Endothelial cell of umbilical vein (primary cell): ENCODE data around the gene GRID2. TPM values are rescaled to one million over a fixed set of nuclear protein-coding genes. Genes with fewer than 3 reads are reported as not detected.

Experiments used
- BruUV-seq: library from RNA; stranded (reverse); fragments of 400-500 nt; replicated peaks from 2 replicates; lab custom pipeline; 2021; lab: Mats Ljungman, UMichigan
- CTCF ChIA-PET: fragments of 300-600, 350-600 bp; sonication (Branson Sonifier 250); formaldehyde crosslinking; loops from one replicate; lab custom pipeline; 2021; ENCODE audit warnings: antibody characterized with exemption, inconsistent platforms; lab: Charles Lee
- POLR2A ChIA-PET: fragments of 300-600, 350-600 bp; sonication (Branson Sonifier 250); formaldehyde crosslinking; loops from one replicate; lab custom pipeline; 2021; ENCODE audit warnings: antibody characterized with exemption, inconsistent platforms; lab: Charles Lee
- DNase-seq: peaks from one replicate; pipeline ENCODE4 v3.0.0-alpha.2; 2011; ENCODE audit warnings: low read depth, low spot score
- FAIRE-seq: peaks from 2 replicates; lab custom pipeline; 2011; peaks lifted over from hg19 to GRCh38; lab: Jason Lieb, UNC
- H2AFZ ChIP-seq: 2 replicates; pipeline ENCODE4 v1.6.0; 2012; ENCODE audit warnings: low read depth, low read length, control low read depth, inconsistent platforms
- H3K27ac ChIP-seq: 2 replicates; pipeline ENCODE4 v1.5.1; 2011; ENCODE audit warnings: low read depth, mild to moderate bottlenecking, control low read depth, low read length, moderate library complexity; ENCODE audit not compliant: insufficient read depth
- H3K27me3 ChIP-seq, 2 experiments: 2 replicates each; pipeline versions ENCODE4 v1.6.0 to v1.6.1; 2011; ENCODE audit warnings: low read length in 2 of 2, mixed read lengths in 1 of 2; ENCODE audit not compliant: control insufficient read depth in 2 of 2, insufficient read depth in 2 of 2
- H3K36me3 ChIP-seq, 2 experiments: 2 replicates in 1 of 2; 3 replicates in 1 of 2; pipeline ENCODE4 v1.5.1; 2011; ENCODE audit warnings: low read length in 2 of 2, mild to moderate bottlenecking in 1 of 2, moderate library complexity in 1 of 2; ENCODE audit not compliant: control insufficient read depth in 2 of 2, insufficient read depth in 2 of 2; ENCODE audit errors: extremely low read depth in 1 of 2
- H3K4me1 ChIP-seq: 3 replicates; pipeline ENCODE4 v1.5.1; 2011; ENCODE audit warnings: mild to moderate bottlenecking, low read length; ENCODE audit not compliant: control insufficient read depth, insufficient read depth; ENCODE audit errors: extremely low read depth
- H3K4me2 ChIP-seq: 2 replicates; pipeline ENCODE4 v1.6.1; 2011; ENCODE audit warnings: low read length, control low read depth, mixed read lengths; ENCODE audit not compliant: insufficient read depth
- H3K4me3 ChIP-seq, 3 experiments: fragments of 200-600 bp in 1 of 3; sonication (generic), shearing (Covaris generic) in 1 of 3; replicated peaks in 1 of 3; 2 replicates each; pipeline ENCODE4 v1.5.1; 2011 to 2016; ENCODE audit warnings: control low read depth in 3 of 3, low read length in 3 of 3, mild to moderate bottlenecking in 2 of 3, inconsistent platforms in 1 of 3, low read depth in 1 of 3, moderate library complexity in 1 of 3; ENCODE audit not compliant: insufficient read depth in 1 of 3
- H3K79me2 ChIP-seq: 2 replicates; pipeline ENCODE4 v1.6.0; 2012; ENCODE audit warnings: low read length, inconsistent platforms; ENCODE audit not compliant: control insufficient read depth, insufficient read depth
- H3K9ac ChIP-seq: replicated peaks from 2 replicates; pipeline ENCODE3; 2011; ENCODE audit warnings: low read length, control low read depth; ENCODE audit not compliant: insufficient read depth; ENCODE audit errors: extremely low read depth
- H3K9me1 ChIP-seq: replicated peaks from 3 replicates; pipeline ENCODE4 v1.6.0; 2011; ENCODE audit warnings: mild to moderate bottlenecking, low read length; ENCODE audit not compliant: control insufficient read depth, insufficient read depth; ENCODE audit errors: extremely low read depth
- H3K9me3 ChIP-seq: replicated peaks from 2 replicates; pipeline ENCODE4 v1.5.1; 2012; ENCODE audit warnings: low read length, inconsistent platforms; ENCODE audit not compliant: control insufficient read depth, insufficient read depth
- H4K20me1 ChIP-seq: replicated peaks from 2 replicates; pipeline ENCODE3; 2011; ENCODE audit warnings: mild to moderate bottlenecking, low read length; ENCODE audit not compliant: control insufficient read depth, insufficient read depth; ENCODE audit errors: extremely low read depth
- CTCF ChIP-seq, 2 donors: IDR thresholded peaks; 1 replicate in 1 of 2; 2 replicates in 1 of 2; pipeline ENCODE4 v1.5.1; 2011; ENCODE audit warnings: low read length in 2 of 2, mild to moderate bottlenecking in 2 of 2, moderate library complexity in 2 of 2, control low read depth in 1 of 2, inconsistent platforms in 1 of 2, low read depth in 1 of 2; ENCODE audit not compliant: insufficient read depth in 1 of 2; ENCODE audit errors: extremely low read depth in 1 of 2
- EZH2 ChIP-seq: IDR thresholded peaks from 2 replicates; pipeline ENCODE4 v1.6.1; 2012; ENCODE audit warnings: borderline replicate concordance, low read depth, mild to moderate bottlenecking, moderate library complexity, low read length, inconsistent platforms; ENCODE audit not compliant: severe bottlenecking
- FOS ChIP-seq: IDR thresholded peaks from 2 replicates; pipeline ENCODE4 v1.6.1; 2011; ENCODE audit warnings: mild to moderate bottlenecking, low read length, moderate library complexity, borderline replicate concordance; ENCODE audit not compliant: insufficient read depth
- GATA2 ChIP-seq: IDR thresholded peaks from 2 replicates; pipeline ENCODE4 v1.7.0; 2011; ENCODE audit warnings: low read depth, mild to moderate bottlenecking, moderate library complexity, mixed read lengths, low read length; ENCODE audit not compliant: insufficient read length, insufficient read depth
- JUN ChIP-seq: IDR thresholded peaks from 2 replicates; pipeline ENCODE4 v1.6.1; 2011; ENCODE audit warnings: borderline replicate concordance, low read depth; ENCODE audit not compliant: insufficient read length, insufficient read depth
- MAX ChIP-seq: IDR thresholded peaks from 2 replicates; pipeline ENCODE4 v1.6.1; 2011; ENCODE audit not compliant: insufficient read depth, insufficient read length
- MYC ChIP-seq: IDR thresholded peaks from one replicate; pipeline ENCODE4 v1.6.1; 2011; ENCODE audit warnings: mild to moderate bottlenecking, low read depth, low read length
- POLR2A ChIP-seq: IDR thresholded peaks from 2 replicates; pipeline ENCODE4 v1.6.1; 2012; ENCODE audit warnings: low read depth, mild to moderate bottlenecking, control low read depth, low read length
- POLR2AphosphoS5 ChIP-seq: IDR thresholded peaks from 2 replicates; pipeline ENCODE4 v1.6.1; 2012; ENCODE audit warnings: low read depth, mild to moderate bottlenecking, control low read depth, low read length, moderate library complexity; ENCODE audit not compliant: insufficient read depth
- dilution Hi-C: fragments of 300-500 bp; cut with MboI; formaldehyde crosslinking; loops from one replicate; pipeline ENCODE4 v1.15.0; 2019; ENCODE audit warnings: low sequenced_read_pairs; ENCODE audit not compliant: extremely low pct_ligation_motif_present
- intact Hi-C: fragments of 100-400 bp; cut with micrococcal nuclease; formaldehyde crosslinking; loops from one replicate; pipeline ENCODE4 v1.10.0; 2022
- polyA plus RNA-seq, 4 experiments: library from polyadenylated mRNA; depleted of rRNA in 3 of 4; stranded (reverse) in 3 of 4; unstranded in 1 of 4; fragments of >200 nt; gene quantifications; 2 replicates each; pipeline versions ENCODE4 v1.2.1 to v1.2.3, GENCODE V29; 2011 to 2012; ENCODE audit warnings: missing spikeins in 1 of 4
- total RNA-seq: library from RNA; stranded (reverse); gene quantifications from 2 replicates; pipeline ENCODE4 v1.2.3, GENCODE V29; 2021

The GRID2 gene
- total and polyA plus RNA-seq, 2 donors (not counting 3 experiments of a cell fraction or from before 2014, with no cell fraction given) = not detected

GRCh38 chr4:93813092-93813491 lies 1509.3 kb downstream of the GRID2 start:
- BruUV-seq = no TSS peak
- ChIA-PET CTCF (no interaction called here), POLR2A (no interaction called here)
- Histone ChIP-seq H3K4me2 (no peak overlapping the region), H4K20me1 (no peaks in the 10 kb centered on the region), H3K9ac (no peak overlapping the region), H3K4me1 (no peaks in the 10 kb centered on the region), H3K79me2 (no peaks in the 10 kb centered on the region), H3K9me1 (no peaks in the 10 kb centered on the region), H3K27ac (no peak overlapping the region), H3K9me3 (no peaks in the 10 kb centered on the region), H3K4me3 (no peak overlapping the region), H2AFZ (no peak overlapping the region), H3K27me3 (peaks cover 5 to 16% of the 10 kb centered on the region in 2 experiments), H3K36me3 (no peaks in the 10 kb centered on the region)
- intact Hi-C loops = no loop called here
- no peak for DNase-seq
- dilution Hi-C loops = no loop called here
- FAIRE-seq = no peak
- TF ChIP-seq GATA2 (no peak), CTCF (IDR thresholded peaks at IDR 0.05; ENCODE audit: extremely low read depth in 1 of 2, insufficient read depth in 1 of 2, low read depth in 1 of 2, low read length in 2 of 2) (no peak), MYC (no peak), FOS (no peak), EZH2 (no peak), POLR2A (no peak), POLR2AphosphoS5 (no peak), MAX (no peak), JUN (no peak)
